Activated T-helper 2 cell treated with anti-CD3 and anti-CD28 coated beads, Interferon-gamma antibody, Interleukin-2, Interleukin-4, amounts not matched to agents 10 μg/mL and 5 μg/mL and 100 μg/mL, durations not matched to agents 14 hours and 24 hours and 36 hours (primary cell): Measurements from ENCODE around the gene NCR1. TPM values are rescaled to one million over a fixed set of nuclear protein-coding genes. Genes with fewer than 3 reads are reported as not detected.
"Not testable (repeated sequence)": the region's sequence is repeated elsewhere in the genome, so short reads cannot be mapped to it uniquely, and the experiment has no call there.

Experiments
- DNase-seq: peaks from one replicate; pipeline ENCODE4 v3.0.0; 2021; ENCODE audit warnings: low spot score
- H3K27ac Mint-ChIP-seq: one replicate; pipeline ENCODE4 v1.8.0; 2021; ENCODE audit warnings: mixed read lengths
- H3K27me3 Mint-ChIP-seq: one replicate; pipeline ENCODE4 v1.8.0; 2021; ENCODE audit warnings: low read depth, mixed read lengths
- H3K36me3 Mint-ChIP-seq: one replicate; pipeline ENCODE4 v1.8.0; 2021; ENCODE audit warnings: low read depth, mixed read lengths
- H3K4me1 Mint-ChIP-seq: one replicate; pipeline ENCODE4 v1.8.0; 2021; ENCODE audit warnings: low read depth, mixed read lengths
- H3K4me3 Mint-ChIP-seq: one replicate; pipeline ENCODE4 v1.8.0; 2021; ENCODE audit warnings: low read depth, mild to moderate bottlenecking, moderate library complexity, mixed read lengths
- H3K9me3 Mint-ChIP-seq: one replicate; pipeline ENCODE4 v1.8.0; 2021; ENCODE audit warnings: mixed read lengths
- intact Hi-C: fragments of 100-400 bp; cut with micrococcal nuclease; formaldehyde crosslinking; loops from one replicate; pipeline ENCODE4 v1.15.1; 2023
- total RNA-seq: library from RNA; stranded (reverse); gene quantifications from 2 replicates; pipeline ENCODE4 v1.2.3, GENCODE V29; 2022

Gene NCR1
- total RNA-seq, 1 donor from 2014 or later: not detected

DNA sequence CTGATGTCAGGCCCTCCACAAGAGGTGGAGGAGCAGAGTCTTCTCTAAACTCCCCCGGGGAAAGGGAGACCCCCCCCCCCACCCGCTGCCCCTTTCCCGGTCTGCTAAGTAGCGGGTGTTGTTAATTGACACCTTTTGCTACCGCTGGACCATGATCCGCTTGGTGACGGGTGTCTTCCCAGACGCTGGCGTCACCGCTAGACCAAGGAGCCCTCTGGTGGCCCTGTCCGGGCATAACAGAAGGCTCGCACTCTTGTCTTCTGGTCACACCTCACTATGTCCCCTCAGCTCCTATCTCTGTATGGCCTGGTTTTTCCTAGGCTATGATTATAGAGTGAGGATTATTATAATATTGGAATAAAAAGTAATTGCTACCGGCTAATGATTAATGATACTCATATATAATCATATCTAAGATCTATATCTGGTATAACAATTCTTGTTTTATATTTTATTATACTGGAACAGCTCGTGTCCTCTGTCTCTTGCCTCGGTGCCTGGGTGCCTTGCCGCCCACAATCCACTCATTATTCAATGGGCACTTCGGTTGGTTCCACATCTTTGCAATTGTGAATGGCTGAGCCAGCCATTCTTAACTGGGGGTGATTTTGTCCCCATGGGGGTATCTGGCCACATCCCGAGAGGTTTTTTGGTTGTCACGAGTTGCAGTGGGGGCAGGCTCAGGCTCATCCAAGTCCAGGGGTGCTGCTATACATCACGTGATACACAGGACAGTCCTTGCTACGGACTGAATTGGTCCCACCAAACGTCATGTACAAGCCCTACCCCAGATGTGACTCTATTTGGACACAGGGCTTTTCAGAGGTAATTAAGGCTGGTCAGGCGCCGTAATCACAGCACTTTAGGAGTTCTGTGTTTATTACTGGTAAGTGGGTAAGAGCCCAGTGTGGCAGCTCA lies 14.0 kb downstream of the NCR1 start:
- intact Hi-C loops, H3K4me3 Mint-ChIP-seq, DNase-seq, H3K36me3 Mint-ChIP-seq, H3K4me1 Mint-ChIP-seq, H3K27me3 Mint-ChIP-seq, H3K9me3 Mint-ChIP-seq, H3K27ac Mint-ChIP-seq: not testable (repeated sequence)

- no peak for DNase-seq
- no peaks in the 10 kb centered on the region for H3K27me3 Mint-ChIP-seq
- no peak overlapping the region for H3K4me3 Mint-ChIP-seq
- H3K36me3 Mint-ChIP-seq: no peaks in the 10 kb centered on the region
- no peak overlapping the region for H3K27ac Mint-ChIP-seq
- peaks cover 3% of the 10 kb centered on the region for H3K4me1 Mint-ChIP-seq
- intact Hi-C loops: no loop called here
- peaks cover 10% of the 10 kb centered on the region for H3K9me3 Mint-ChIP-seq
Measured at GRCh38 chr19:54921082-54921481, 15.1 kb downstream of the NCR1 start.

GRCh38 chr19:54923276-54923675 lies 17.3 kb downstream of the NCR1 start:
- no peaks in the 10 kb centered on the region for H3K27me3 Mint-ChIP-seq
- no peak overlapping the region for H3K27ac Mint-ChIP-seq
- H3K9me3 Mint-ChIP-seq: peaks cover 23% of the 10 kb centered on the region
- H3K4me1 Mint-ChIP-seq: peaks cover 3% of the 10 kb centered on the region
- DNase-seq: no peak
- H3K36me3 Mint-ChIP-seq: no peaks in the 10 kb centered on the region
- intact Hi-C loops: no loop called here
- H3K4me3 Mint-ChIP-seq: no peak overlapping the region

DNA sequence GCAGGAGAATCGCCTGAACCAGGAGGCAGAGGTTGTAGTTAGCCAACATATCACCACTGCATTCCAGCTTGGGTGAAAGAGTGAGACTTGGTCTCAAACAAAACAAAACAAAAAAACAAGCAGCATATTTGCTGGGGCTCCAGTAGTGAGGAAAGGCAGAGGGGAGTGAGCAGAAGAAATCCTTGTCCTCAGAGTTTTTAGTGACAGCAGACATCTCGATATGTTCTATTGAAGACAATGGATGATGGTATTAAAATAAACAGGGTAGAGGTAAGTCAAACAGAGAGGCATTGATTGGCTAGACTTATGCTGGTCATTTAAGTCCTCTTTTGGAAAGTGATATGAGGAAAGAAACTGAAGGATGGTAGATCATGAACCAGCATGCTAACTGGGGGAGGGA lies 22.4 kb downstream of the NCR1 start:
- H3K27ac Mint-ChIP-seq: no peak overlapping the region
- no peaks in the 10 kb centered on the region for H3K4me1 Mint-ChIP-seq
- H3K36me3 Mint-ChIP-seq: no peaks in the 10 kb centered on the region
- intact Hi-C loops: no loop called here
- H3K9me3 Mint-ChIP-seq: peaks cover 35% of the 10 kb centered on the region
- H3K27me3 Mint-ChIP-seq: no peaks in the 10 kb centered on the region
- H3K4me3 Mint-ChIP-seq: no peak overlapping the region
- DNase-seq: no peak

DNA sequence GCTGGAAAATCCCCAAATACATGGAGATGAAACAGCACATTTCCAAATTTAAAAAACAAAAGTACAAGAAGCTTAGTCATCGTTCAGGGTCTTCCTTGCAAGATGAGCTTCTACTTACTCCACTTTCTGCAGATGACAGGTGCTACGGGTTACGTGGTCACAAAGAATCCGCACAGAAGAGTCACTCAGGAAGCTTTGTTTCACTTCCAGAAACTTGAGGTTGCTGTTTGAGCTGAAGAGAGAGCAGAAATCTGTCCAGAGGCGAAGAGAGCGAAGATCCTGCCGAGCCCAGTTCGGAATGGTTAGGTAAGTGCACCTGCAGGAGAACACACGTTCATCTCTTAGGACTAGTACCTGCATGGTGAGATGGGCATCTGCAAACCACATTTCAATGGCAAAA lies 32.0 kb downstream of the NCR1 start:
- intact Hi-C loops: no loop called here
- Mint-ChIP-seq H3K27me3 (peaks cover 3% of the 10 kb centered on the region), H3K4me1 (peaks cover 4% of the 10 kb centered on the region), H3K36me3 (no peaks in the 10 kb centered on the region), H3K27ac (no peak overlapping the region), H3K9me3 (peaks cover 4% of the 10 kb centered on the region), H3K4me3 (no peak overlapping the region)
- DNase-seq: no peak

DNA sequence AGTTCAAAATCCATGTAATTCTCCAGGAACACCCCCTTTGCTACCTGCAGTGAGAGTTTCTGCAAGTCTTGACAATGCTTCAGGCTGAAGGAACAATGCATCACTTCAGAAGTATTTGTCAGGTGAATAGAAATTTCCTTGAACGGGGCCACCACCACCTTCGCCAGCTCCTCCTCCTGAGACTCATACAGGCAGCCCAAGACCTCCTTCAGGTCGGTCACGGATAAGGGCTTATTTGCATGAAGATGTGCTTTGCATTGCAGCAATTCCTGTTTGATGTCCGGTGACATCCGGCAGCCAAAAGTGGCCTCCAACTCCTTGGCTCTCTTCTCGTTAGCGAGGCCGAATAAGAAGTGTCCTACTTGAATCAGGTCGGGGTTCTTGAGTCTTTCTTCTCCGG lies 33.0 kb downstream of the NCR1 start:
- H3K27ac Mint-ChIP-seq: no peak overlapping the region
- H3K36me3 Mint-ChIP-seq: no peaks in the 10 kb centered on the region
- no peak for DNase-seq
- H3K4me1 Mint-ChIP-seq: peaks cover 4% of the 10 kb centered on the region
- H3K9me3 Mint-ChIP-seq: no peaks in the 10 kb centered on the region
- intact Hi-C loops: no loop called here
- peaks cover 3% of the 10 kb centered on the region for H3K27me3 Mint-ChIP-seq
- no peak overlapping the region for H3K4me3 Mint-ChIP-seq

GRCh38 chr19:54939538-54939937 lies 33.6 kb downstream of the NCR1 start:
- H3K27me3 Mint-ChIP-seq, H3K9me3 Mint-ChIP-seq, H3K4me3 Mint-ChIP-seq, H3K27ac Mint-ChIP-seq, DNase-seq, intact Hi-C loops, H3K36me3 Mint-ChIP-seq, H3K4me1 Mint-ChIP-seq: not testable (repeated sequence)

- H3K27me3 Mint-ChIP-seq, H3K9me3 Mint-ChIP-seq, H3K27ac Mint-ChIP-seq, intact Hi-C loops, H3K4me1 Mint-ChIP-seq, DNase-seq, H3K4me3 Mint-ChIP-seq, H3K36me3 Mint-ChIP-seq: not testable (repeated sequence)
Measured at GRCh38 chr19:54943772-54944361, 37.9 kb downstream of the NCR1 start.

DNA sequence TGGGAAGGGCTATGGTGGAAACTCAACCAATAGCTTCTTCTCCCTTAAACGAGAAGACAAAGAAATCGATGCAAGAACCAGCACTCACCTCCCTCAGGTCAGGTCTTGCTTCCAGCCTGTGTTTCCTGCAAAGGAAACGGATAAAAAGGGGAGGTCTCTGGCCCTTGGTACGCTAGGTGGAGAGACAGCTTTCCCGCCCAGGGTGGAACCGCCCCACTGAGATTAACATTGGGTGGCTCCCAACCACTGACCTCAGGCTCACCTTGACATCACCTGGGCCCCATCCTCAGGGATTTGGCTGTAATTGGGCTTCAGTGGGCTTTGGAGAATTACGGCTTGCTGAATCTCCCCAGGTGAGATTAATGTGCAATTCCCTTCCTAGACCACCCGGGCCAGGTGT lies 41.4 kb downstream of the NCR1 start, which contains the start of gene NLRP7:
NLRP7 (minus strand) TSS at position 150 of the 400 bp plus-strand sequence.
- no peak within 1 kb of the TSS for H3K4me3 Mint-ChIP-seq
- no peak within 1 kb of the TSS for H3K27ac Mint-ChIP-seq
- intact Hi-C loops: no loop called here
- H3K9me3 Mint-ChIP-seq: no peaks in the 10 kb centered on the region
- no peak for DNase-seq
- peaks cover 3% of the 10 kb centered on the region for H3K27me3 Mint-ChIP-seq
- H3K36me3 Mint-ChIP-seq: no peaks in the 10 kb centered on the region
- no peaks in the 10 kb centered on the region for H3K4me1 Mint-ChIP-seq

- intact Hi-C loops: no loop called here
- no peaks in the 10 kb centered on the region for H3K36me3 Mint-ChIP-seq
- no peak overlapping the region for H3K4me3 Mint-ChIP-seq
- H3K27ac Mint-ChIP-seq: no peak overlapping the region
- no peak for DNase-seq
- no peaks in the 10 kb centered on the region for H3K9me3 Mint-ChIP-seq
- peaks cover 3% of the 10 kb centered on the region for H3K27me3 Mint-ChIP-seq
- no peaks in the 10 kb centered on the region for H3K4me1 Mint-ChIP-seq
Measured at GRCh38 chr19:54949412-54949811, 43.5 kb downstream of the NCR1 start.

- H3K27me3 Mint-ChIP-seq, intact Hi-C loops: not testable (repeated sequence)
Measured at GRCh38 chr19:54950580-54950979, 44.6 kb downstream of the NCR1 start.

GRCh38 chr19:54952591-54953344 lies 46.8 kb downstream of the NCR1 start:
- Mint-ChIP-seq H3K4me3 (no peak overlapping the region), H3K9me3 (no peaks in the 10 kb centered on the region), H3K36me3 (no peaks in the 10 kb centered on the region), H3K27me3 (peaks cover 6% of the 10 kb centered on the region), H3K4me1 (no peaks in the 10 kb centered on the region), H3K27ac (no peak overlapping the region)
- no peak for DNase-seq
- intact Hi-C loops: no loop called here

More at GRCh38 chr19:54950580-54950979, 44.6 kb downstream of the NCR1 start:
- not testable (repeated sequence) for DNase-seq, H3K36me3 Mint-ChIP-seq, H3K4me1 Mint-ChIP-seq, H3K27ac Mint-ChIP-seq, H3K4me3 Mint-ChIP-seq, H3K9me3 Mint-ChIP-seq

DNA sequence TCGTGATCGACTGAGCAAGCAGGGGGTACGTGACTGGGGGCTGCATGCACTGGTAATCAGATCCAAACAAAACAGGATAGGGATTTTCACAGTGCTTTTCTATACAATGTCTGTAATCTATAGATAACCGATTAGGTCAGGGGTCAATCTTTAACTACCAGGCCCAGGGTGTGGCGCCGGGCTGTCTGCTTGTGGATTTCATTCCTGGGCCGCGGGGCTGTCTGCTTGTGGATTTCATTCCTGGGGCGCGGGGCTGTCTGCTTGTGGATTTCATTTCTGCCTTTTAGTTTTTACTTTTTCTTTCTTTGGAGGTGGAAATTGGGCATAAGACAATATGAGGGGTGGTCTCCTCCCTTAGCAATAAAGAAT lies 47.4 kb downstream of the NCR1 start:
- H3K4me1 Mint-ChIP-seq, H3K36me3 Mint-ChIP-seq, DNase-seq, H3K27ac Mint-ChIP-seq, intact Hi-C loops, H3K9me3 Mint-ChIP-seq, H3K27me3 Mint-ChIP-seq, H3K4me3 Mint-ChIP-seq: not testable (repeated sequence)
